DOHH2 (cell line): ENCODE results near the gene MOGAT2.

Experiments used
- H3F3A ChIP-seq: fragments of 200-600 bp; sonication (generic), shearing (Covaris generic); 2 replicates; pipeline ENCODE4 v1.6.0; 2016; ENCODE audit warnings: antibody characterized with exemption, mild to moderate bottlenecking; ENCODE audit not compliant: control insufficient read depth, insufficient read depth
- H3K27ac ChIP-seq: fragments of 200-600 bp; sonication (generic); 2 replicates; pipeline ENCODE4 v1.5.1; 2014; ENCODE audit warnings: low read depth, mild to moderate bottlenecking, low read length, moderate library complexity
- H3K27me3 ChIP-seq: fragments of 200-600 bp; sonication (generic); 2 replicates; pipeline ENCODE4 v1.6.1; 2014; ENCODE audit warnings: mild to moderate bottlenecking, low read length, mixed read lengths; ENCODE audit not compliant: control insufficient read depth
- H3K36me3 ChIP-seq: fragments of 200-600 bp; sonication (generic); 2 replicates; pipeline ENCODE4 v1.6.1; 2014; ENCODE audit warnings: mild to moderate bottlenecking, low read length, moderate library complexity, mixed read lengths; ENCODE audit not compliant: control insufficient read depth
- H3K4me1 ChIP-seq: fragments of 200-600 bp; sonication (generic); 2 replicates; pipeline ENCODE4 v1.6.1; 2014; ENCODE audit warnings: mild to moderate bottlenecking, low read length, mixed read lengths; ENCODE audit not compliant: control insufficient read depth
- H3K4me2 ChIP-seq: fragments of 200-600 bp; sonication (generic); 2 replicates; pipeline ENCODE4 v1.6.0; 2014; ENCODE audit warnings: mild to moderate bottlenecking, low read length, moderate library complexity
- H3K4me3 ChIP-seq: fragments of 200-600 bp; sonication (generic); 2 replicates; pipeline ENCODE4 v1.5.1; 2014; ENCODE audit warnings: mild to moderate bottlenecking, low read length, mixed read lengths
- H3K79me2 ChIP-seq: fragments of 200-600 bp; sonication (generic); 2 replicates; pipeline ENCODE4 v1.6.1; 2014; ENCODE audit warnings: mild to moderate bottlenecking, low read length, mixed read lengths; ENCODE audit not compliant: control insufficient read depth
- H3K9me2 ChIP-seq: fragments of 200-600 bp; sonication (generic); replicated peaks from 2 replicates; pipeline ENCODE4 v1.6.1; 2014; ENCODE audit warnings: mild to moderate bottlenecking, low read length, mixed read lengths; ENCODE audit not compliant: control insufficient read depth
- H3K9me3 ChIP-seq: fragments of 200-600 bp; sonication (generic); 2 replicates; pipeline ENCODE4 v1.6.1; 2014; ENCODE audit warnings: antibody characterized with exemption, low read length, mixed read lengths; ENCODE audit not compliant: control insufficient read depth, insufficient read depth
- H4K20me1 ChIP-seq: fragments of 200-600 bp; sonication (generic); 2 replicates; pipeline ENCODE4 v1.6.0; 2014; ENCODE audit warnings: low read depth, mild to moderate bottlenecking, antibody characterized with exemption, low read length, moderate library complexity; ENCODE audit not compliant: control insufficient read depth, insufficient read depth
- EZH2phosphoT487 ChIP-seq: fragments of 200-600 bp; sonication (generic); IDR thresholded peaks from 2 replicates; pipeline ENCODE4 v1.6.1; 2017; ENCODE audit warnings: borderline replicate concordance, mild to moderate bottlenecking, antibody characterized with exemption, low read length, moderate library complexity, mixed read lengths
- TF ChIP-seq, protein P1 (sequence below): fragments of 200-600 bp; sonication (generic); IDR thresholded peaks from one replicate; pipeline ENCODE4 v1.5.1; 2014; ENCODE audit warnings: antibody characterized with exemption, mild to moderate bottlenecking, low read depth, low read length; ENCODE audit not compliant: poor library complexity, severe bottlenecking

The MOGAT2 gene

DNA sequence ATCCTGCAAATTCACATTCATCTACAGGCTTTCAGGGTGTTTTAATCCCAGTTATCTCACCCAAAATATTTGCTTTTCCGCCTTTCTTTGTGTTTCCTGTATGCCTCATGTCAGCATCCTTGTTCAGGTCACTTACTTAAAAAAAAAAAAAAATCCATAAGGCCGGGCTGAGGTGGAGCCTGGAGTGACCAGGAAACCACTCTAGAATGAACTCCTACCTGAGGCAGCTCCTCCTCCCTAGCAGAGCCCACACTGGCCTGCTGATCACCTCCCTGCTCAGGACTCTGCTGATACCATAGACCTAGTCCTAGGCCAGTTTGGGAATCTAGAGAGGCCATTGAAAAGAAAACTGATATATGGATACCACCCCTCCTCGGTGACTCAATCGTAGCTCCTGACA, 42.2 kb downstream of the MOGAT2 start:
- TF ChIP-seq EZH2phosphoT487 = no peak
- TF ChIP-seq, protein P1, sequence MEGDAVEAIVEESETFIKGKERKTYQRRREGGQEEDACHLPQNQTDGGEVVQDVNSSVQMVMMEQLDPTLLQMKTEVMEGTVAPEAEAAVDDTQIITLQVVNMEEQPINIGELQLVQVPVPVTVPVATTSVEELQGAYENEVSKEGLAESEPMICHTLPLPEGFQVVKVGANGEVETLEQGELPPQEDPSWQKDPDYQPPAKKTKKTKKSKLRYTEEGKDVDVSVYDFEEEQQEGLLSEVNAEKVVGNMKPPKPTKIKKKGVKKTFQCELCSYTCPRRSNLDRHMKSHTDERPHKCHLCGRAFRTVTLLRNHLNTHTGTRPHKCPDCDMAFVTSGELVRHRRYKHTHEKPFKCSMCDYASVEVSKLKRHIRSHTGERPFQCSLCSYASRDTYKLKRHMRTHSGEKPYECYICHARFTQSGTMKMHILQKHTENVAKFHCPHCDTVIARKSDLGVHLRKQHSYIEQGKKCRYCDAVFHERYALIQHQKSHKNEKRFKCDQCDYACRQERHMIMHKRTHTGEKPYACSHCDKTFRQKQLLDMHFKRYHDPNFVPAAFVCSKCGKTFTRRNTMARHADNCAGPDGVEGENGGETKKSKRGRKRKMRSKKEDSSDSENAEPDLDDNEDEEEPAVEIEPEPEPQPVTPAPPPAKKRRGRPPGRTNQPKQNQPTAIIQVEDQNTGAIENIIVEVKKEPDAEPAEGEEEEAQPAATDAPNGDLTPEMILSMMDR = no peak
- Histone ChIP-seq H3K9me3 (no peaks in the 10 kb centered on the region), H3K4me1 (no peaks in the 10 kb centered on the region)

DNA sequence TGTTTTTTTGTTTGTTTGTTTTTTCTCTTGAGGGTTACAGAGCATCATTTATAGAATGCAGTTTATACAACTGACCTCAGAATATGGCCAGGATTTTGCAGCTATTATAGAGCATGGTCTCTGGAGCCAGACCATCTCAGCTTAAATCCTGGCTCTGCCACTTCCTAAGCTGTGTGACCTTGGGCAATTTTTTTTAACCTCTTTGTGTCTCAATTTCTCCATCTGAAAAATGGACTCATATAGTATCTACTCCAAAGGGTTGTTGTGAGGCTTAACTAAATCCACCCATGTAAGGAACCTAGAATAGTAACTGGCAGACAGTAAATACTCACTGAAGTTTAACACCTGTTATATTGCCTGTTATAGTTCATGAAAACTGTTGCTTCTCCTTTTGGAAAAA, 42.6 kb downstream of the MOGAT2 start:
- no peaks in the 10 kb centered on the region for H3F3A ChIP-seq
- H3K4me2 ChIP-seq = no peak overlapping the region
- H3K9me3 ChIP-seq = no peaks in the 10 kb centered on the region
- H3K4me3 ChIP-seq = no peak overlapping the region
- TF ChIP-seq, protein P1 = no peak
- no peak for TF ChIP-seq EZH2phosphoT487
- H3K27me3 ChIP-seq = 0 out of 2 replicates have a peak, but pooled peaks cover 3% of the 10 kb centered on the region
- no peak overlapping the region for H3K27ac ChIP-seq
- H3K4me1 ChIP-seq = no peaks in the 10 kb centered on the region
- H4K20me1 ChIP-seq = no peaks in the 10 kb centered on the region
- no peaks in the 10 kb centered on the region for H3K79me2 ChIP-seq
- no peaks in the 10 kb centered on the region for H3K9me2 ChIP-seq
- no peaks in the 10 kb centered on the region for H3K36me3 ChIP-seq

More for the DNA sequence above, 42.2 kb downstream of the MOGAT2 start:
- no peaks in the 10 kb centered on the region for H3K9me2 ChIP-seq
- 0 out of 2 replicates have a peak, but pooled peaks cover 3% of the 10 kb centered on the region for H3K27me3 ChIP-seq
- no peaks in the 10 kb centered on the region for H4K20me1 ChIP-seq
- no peak overlapping the region for H3K4me2 ChIP-seq
- H3K36me3 ChIP-seq = no peaks in the 10 kb centered on the region
- no peak overlapping the region for H3K4me3 ChIP-seq
- no peaks in the 10 kb centered on the region for H3K79me2 ChIP-seq
- H3F3A ChIP-seq = no peaks in the 10 kb centered on the region
- H3K27ac ChIP-seq = no peak overlapping the region

DNA sequence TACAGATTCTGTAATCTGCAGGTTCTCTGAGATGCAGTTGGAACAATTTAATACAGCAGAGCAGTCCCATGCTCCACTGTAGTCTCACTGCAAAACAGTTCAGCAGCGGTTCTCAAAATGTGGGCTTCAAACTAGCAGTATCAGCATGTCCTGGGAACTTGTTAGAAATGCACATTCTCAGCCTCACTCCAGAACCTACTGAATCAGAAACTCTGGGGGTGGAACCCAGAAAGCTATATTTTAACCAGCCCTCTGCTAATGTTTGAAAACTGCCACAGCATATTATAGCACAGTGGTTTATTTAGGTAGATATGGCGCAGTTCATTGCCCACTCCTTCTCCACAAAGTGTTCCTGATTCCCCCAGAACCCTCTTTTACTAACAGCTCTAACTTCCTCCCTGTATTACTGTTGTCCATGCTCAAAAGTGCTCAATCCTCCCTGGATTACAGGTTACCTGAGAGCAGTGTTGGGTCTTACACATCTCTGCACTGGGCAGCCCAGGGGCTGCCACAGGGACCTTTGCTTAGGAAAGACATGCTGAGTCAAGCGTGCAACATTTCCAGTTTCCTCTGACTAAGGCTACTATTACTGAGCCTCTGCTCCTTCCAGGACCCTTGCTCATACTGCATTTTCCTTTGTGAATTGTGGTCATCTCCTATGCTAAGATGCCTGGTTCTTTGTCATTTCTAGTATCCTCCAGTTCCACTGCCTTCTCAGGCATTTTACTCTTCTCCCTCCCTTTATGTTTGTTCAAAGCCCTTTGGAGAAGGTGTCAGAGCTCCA, 43.3 kb downstream of the MOGAT2 start:
- no peak overlapping the region for H3K4me2 ChIP-seq
- no peaks in the 10 kb centered on the region for H3K9me3 ChIP-seq

More for the DNA sequence above, 43.3 kb downstream of the MOGAT2 start:
- Histone ChIP-seq H3K4me3 (no peak overlapping the region), H3F3A (no peaks in the 10 kb centered on the region), H4K20me1 (no peaks in the 10 kb centered on the region), H3K27me3 (0 out of 2 replicates have a peak, but pooled peaks cover 3% of the 10 kb centered on the region), H3K27ac (no peak overlapping the region), H3K36me3 (no peaks in the 10 kb centered on the region), H3K79me2 (no peaks in the 10 kb centered on the region), H3K9me2 (no peaks in the 10 kb centered on the region), H3K4me1 (no peaks in the 10 kb centered on the region)
- TF ChIP-seq, protein P1 = no peak
- no peak for TF ChIP-seq EZH2phosphoT487
